ENCODE results near the gene TH. TPM values are rescaled to one million over a fixed set of nuclear protein-coding genes. Genes with fewer than 3 reads are reported as not detected.

Gene TH
- polyA plus RNA-seq, 2 of the 4 experiments (the other 2 are of a cell fraction) = not detected

DNA sequence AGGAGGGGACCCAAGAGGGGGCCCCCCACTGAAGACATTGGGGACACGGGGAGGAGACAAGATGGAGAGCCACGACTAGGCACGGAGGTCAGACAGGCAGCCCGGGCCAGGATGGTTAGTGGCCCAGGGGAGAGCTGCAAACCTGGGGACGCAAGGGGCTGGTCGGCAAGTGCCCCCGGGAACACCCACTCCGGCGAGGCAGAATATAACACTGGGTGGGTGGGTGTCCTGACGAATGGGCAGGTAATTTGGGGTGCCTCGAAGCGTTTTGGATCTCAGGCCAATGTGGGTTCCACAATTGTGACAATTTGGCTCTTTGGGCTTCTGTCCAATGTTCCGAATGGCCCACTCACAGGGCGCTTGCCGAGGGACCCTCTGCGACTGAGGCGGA, 42.3 kb downstream of the TH start:
- FAIRE-seq (no peak), DNase-seq (ENCODE audit: low read depth in 1 of 2, low spot score in 1 of 2) (no peak), ATAC-seq (no peak)
- WGBS (ENCODE audit: missing lambda C conversion rate) = 70% methylated on average over 17 of the region's 17 CpGs
- Histone ChIP-seq H3K9me3 (no peaks in the 10 kb centered on the region), H3K4me1 (no peaks in the 10 kb centered on the region), H3K4me2 (no peak overlapping the region), H3K4me3 (no peak overlapping the region), H3K27ac (no peak overlapping the region)
- TF ChIP-seq RAD21 (conservative IDR thresholded peaks at IDR 0.05 in 1 of 2, IDR thresholded peaks at IDR 0.05 in 1 of 2) (no peak), PHF8 (IDR thresholded peaks at IDR 0.05; ENCODE audit: borderline replicate concordance, low read depth) (no peak), EP300 (IDR thresholded peaks at IDR 0.05) (no peak), ZFP36 (IDR thresholded peaks at IDR 0.05; ENCODE audit: borderline replicate concordance, partially characterized antibody) (no peak), HOXA7 (CRISPR knock-in tag; IDR thresholded peaks at IDR 0.05) (no peak), CBX8 (IDR thresholded peaks at IDR 0.05) (no peak), FOSB (CRISPR knock-in tag; IDR thresholded peaks at IDR 0.05) (no peak), MAFK (IDR thresholded peaks at IDR 0.05; ENCODE audit: partially characterized antibody) (no peak), SMC3 (IDR thresholded peaks at IDR 0.05) (no peak), BHLHE40 (IDR thresholded peaks at IDR 0.05; ENCODE audit: low read depth, low read length) (no peak), TFCP2L1 (CRISPR knock-in tag; IDR thresholded peaks at IDR 0.05) (no peak), RARB (CRISPR knock-in tag; IDR thresholded peaks at IDR 0.05) (no peak), ESRRA (IDR thresholded peaks at IDR 0.05; ENCODE audit: borderline replicate concordance, low read length) (no peak)
- TF ChIP-seq, protein P1, sequence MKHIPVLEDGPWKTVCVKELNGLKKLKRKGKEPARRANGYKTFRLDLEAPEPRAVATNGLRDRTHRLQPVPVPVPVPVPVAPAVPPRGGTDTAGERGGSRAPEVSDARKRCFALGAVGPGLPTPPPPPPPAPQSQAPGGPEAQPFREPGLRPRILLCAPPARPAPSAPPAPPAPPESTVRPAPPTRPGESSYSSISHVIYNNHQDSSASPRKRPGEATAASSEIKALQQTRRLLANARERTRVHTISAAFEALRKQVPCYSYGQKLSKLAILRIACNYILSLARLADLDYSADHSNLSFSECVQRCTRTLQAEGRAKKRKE (CRISPR knock-in tag; IDR thresholded peaks at IDR 0.05; ENCODE audit: low read depth) = no peak
- TF ChIP-seq, protein P2, sequence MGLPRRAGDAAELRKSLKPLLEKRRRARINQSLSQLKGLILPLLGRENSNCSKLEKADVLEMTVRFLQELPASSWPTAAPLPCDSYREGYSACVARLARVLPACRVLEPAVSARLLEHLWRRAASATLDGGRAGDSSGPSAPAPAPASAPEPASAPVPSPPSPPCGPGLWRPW (IDR thresholded peaks at IDR 0.05) = no peak
- TF ChIP-seq, protein P3, sequence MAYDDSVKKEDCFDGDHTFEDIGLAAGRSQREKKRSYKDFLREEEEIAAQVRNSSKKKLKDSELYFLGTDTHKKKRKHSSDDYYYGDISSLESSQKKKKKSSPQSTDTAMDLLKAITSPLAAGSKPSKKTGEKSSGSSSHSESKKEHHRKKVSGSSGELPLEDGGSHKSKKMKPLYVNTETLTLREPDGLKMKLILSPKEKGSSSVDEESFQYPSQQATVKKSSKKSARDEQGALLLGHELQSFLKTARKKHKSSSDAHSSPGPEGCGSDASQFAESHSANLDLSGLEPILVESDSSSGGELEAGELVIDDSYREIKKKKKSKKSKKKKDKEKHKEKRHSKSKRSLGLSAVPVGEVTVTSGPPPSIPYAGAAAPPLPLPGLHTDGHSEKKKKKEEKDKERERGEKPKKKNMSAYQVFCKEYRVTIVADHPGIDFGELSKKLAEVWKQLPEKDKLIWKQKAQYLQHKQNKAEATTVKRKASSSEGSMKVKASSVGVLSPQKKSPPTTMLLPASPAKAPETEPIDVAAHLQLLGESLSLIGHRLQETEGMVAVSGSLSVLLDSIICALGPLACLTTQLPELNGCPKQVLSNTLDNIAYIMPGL (CRISPR knock-in tag; IDR thresholded peaks at IDR 0.05; ENCODE audit: borderline replicate concordance) = no peak
- TF ChIP-seq, protein P4, sequence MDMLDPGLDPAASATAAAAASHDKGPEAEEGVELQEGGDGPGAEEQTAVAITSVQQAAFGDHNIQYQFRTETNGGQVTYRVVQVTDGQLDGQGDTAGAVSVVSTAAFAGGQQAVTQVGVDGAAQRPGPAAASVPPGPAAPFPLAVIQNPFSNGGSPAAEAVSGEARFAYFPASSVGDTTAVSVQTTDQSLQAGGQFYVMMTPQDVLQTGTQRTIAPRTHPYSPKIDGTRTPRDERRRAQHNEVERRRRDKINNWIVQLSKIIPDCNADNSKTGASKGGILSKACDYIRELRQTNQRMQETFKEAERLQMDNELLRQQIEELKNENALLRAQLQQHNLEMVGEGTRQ (IDR thresholded peaks at IDR 0.05) = no peak
- CTCF ChIA-PET = interaction anchor here (3.1 kb wide), 1 partner anchor 22 kb away, joined by 10 read pairs; no protein-coding TSS in a partner anchor
- POLR2A ChIA-PET = no interaction called here

DNA sequence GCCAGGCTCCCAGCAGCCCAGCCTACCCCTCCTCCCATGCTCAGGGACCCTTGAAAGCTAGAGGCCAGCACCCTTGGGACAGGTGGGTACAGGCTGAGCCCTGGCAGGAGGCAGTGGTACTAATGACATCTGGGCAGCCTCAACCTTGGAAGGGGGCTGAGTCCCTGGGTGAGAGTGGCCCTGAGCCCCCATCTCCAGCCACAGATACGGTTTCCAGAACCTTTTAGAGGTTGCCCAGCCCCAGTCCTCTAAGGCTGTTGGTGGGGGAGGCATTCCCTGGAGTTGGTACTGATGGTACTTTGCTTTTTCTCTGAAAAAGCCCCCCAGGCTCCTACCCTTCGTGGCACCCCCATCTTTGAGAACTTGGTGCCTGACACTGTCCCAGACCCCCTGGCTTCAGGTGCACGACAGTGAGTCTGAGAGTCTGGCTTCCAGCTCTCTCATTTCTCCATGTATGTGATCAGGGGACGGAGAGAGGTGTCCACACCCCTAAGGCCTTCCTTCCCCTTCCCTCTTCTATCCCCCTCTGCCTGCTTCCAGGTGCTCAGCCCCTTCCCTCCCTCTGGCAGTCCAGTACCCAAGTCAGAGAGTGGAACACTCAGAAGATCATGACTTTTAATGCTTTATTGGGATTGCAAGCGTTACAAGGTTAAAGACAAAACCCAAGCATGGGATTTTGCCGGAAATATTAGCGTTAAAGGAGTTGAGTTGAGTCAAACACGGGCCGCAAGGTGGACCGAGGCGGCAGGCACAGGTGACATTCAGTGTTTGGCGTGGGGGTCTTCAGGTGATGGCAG, 42.9 kb downstream of the TH start:
- no peak overlapping the region for H3K4me2 ChIP-seq
- no peaks in the 10 kb centered on the region for H3K9me3 ChIP-seq
- CTCF ChIA-PET = interaction anchor here (3.1 kb wide), 1 partner anchor 23 kb away, joined by 10 read pairs; no protein-coding TSS in a partner anchor
- no peak overlapping the region for H3K27ac ChIP-seq
- DNase-seq (ENCODE audit: low read depth in 1 of 2, low spot score in 1 of 2) = no peak
- TF ChIP-seq HOXB5 (CRISPR knock-in tag; IDR thresholded peaks at IDR 0.05) (no peak), RARB (CRISPR knock-in tag; IDR thresholded peaks at IDR 0.05) (no peak), RFX5 (IDR thresholded peaks at IDR 0.05) (no peak), RNF2 (IDR thresholded peaks at IDR 0.05; ENCODE audit: borderline replicate concordance, low read depth) (no peak), CHD2 (IDR thresholded peaks at IDR 0.05; ENCODE audit: low read length, partially characterized antibody) (no peak), ESRRA (IDR thresholded peaks at IDR 0.05; ENCODE audit: borderline replicate concordance, low read length) (no peak), NR3C1 (IDR thresholded peaks at IDR 0.05) (no peak), POLR2A (IDR thresholded peaks at IDR 0.05; ENCODE audit: low read length) (no peak), HDAC2 (IDR thresholded peaks at IDR 0.05) (no peak), EP300 (IDR thresholded peaks at IDR 0.05) (no peak), KDM1A (IDR thresholded peaks at IDR 0.05; ENCODE audit: low read depth) (no peak), JUNB (IDR thresholded peaks at IDR 0.05) (no peak), JUN (IDR thresholded peaks at IDR 0.05) (no peak), ZC3H11A (IDR thresholded peaks at IDR 0.05) (no peak), BHLHE40 (IDR thresholded peaks at IDR 0.05; ENCODE audit: low read depth, low read length) (no peak)
- TF ChIP-seq, protein P5, sequence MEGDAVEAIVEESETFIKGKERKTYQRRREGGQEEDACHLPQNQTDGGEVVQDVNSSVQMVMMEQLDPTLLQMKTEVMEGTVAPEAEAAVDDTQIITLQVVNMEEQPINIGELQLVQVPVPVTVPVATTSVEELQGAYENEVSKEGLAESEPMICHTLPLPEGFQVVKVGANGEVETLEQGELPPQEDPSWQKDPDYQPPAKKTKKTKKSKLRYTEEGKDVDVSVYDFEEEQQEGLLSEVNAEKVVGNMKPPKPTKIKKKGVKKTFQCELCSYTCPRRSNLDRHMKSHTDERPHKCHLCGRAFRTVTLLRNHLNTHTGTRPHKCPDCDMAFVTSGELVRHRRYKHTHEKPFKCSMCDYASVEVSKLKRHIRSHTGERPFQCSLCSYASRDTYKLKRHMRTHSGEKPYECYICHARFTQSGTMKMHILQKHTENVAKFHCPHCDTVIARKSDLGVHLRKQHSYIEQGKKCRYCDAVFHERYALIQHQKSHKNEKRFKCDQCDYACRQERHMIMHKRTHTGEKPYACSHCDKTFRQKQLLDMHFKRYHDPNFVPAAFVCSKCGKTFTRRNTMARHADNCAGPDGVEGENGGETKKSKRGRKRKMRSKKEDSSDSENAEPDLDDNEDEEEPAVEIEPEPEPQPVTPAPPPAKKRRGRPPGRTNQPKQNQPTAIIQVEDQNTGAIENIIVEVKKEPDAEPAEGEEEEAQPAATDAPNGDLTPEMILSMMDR (IDR thresholded peaks at IDR 0.05) = no peak
- TF ChIP-seq, protein P6, sequence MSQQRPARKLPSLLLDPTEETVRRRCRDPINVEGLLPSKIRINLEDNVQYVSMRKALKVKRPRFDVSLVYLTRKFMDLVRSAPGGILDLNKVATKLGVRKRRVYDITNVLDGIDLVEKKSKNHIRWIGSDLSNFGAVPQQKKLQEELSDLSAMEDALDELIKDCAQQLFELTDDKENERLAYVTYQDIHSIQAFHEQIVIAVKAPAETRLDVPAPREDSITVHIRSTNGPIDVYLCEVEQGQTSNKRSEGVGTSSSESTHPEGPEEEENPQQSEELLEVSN (IDR thresholded peaks at IDR 0.05; ENCODE audit: borderline replicate concordance, low read depth) = no peak
- TF ChIP-seq, protein P3 (CRISPR knock-in tag; IDR thresholded peaks at IDR 0.05; ENCODE audit: borderline replicate concordance) = no peak
- no peak for FAIRE-seq
- no peak overlapping the region for H3K4me3 ChIP-seq
- POLR2A ChIA-PET = no interaction called here
- WGBS (ENCODE audit: missing lambda C conversion rate) = 58% methylated on average over 12 of the region's 12 CpGs
- H3K4me1 ChIP-seq = no peaks in the 10 kb centered on the region
- peak in 1 of 2 experiments; percentile 30; a peak in 2 of 6 replicates for ATAC-seq

Data from A549 (cell line).